Peyer's patch (tissue), 4 donors: ENCODE data around the gene FBXL16.
"Not testable (repeated sequence)": the region's sequence is repeated elsewhere in the genome, so short reads cannot be mapped to it uniquely, and the experiment has no call there.

Experiments used
- CTCF ChIP-seq, 6 experiments: fragments of 450-650 bp in 4 of 6; fragments of 200-600 bp in 2 of 6; sonication (generic) in 1 of 6; IDR thresholded peaks; one replicate each; pipeline ENCODE4 v1.5.1; 2017 to 2019; ENCODE audit warnings: antibody characterized with exemption in 6 of 6, mild to moderate bottlenecking in 3 of 6, moderate library complexity in 1 of 6
- POLR2A ChIP-seq, 2 donors: fragments of 450-650 bp; IDR thresholded peaks; one replicate each; pipeline ENCODE4 v1.5.1; 2017; ENCODE audit warnings: antibody characterized with exemption in 2 of 2, mild to moderate bottlenecking in 2 of 2, moderate library complexity in 2 of 2

- TF ChIP-seq CTCF, POLR2A (IDR thresholded peaks at IDR 0.05): not testable (repeated sequence)
Measured at GRCh38 chr16:754121-754607, 48.6 kb upstream of the FBXL16 start.
